NT2/D1 (cell line): ENCODE measurements around the gene TIAM1.

Experiments
- DNase-seq: peaks from one replicate; pipeline ENCODE4 v3.0.0-alpha.2; 2011; ENCODE audit warnings: low read depth, low spot score
- H3K27me3 ChIP-seq: 2 replicates; pipeline ENCODE4 v1.6.0; 2011; ENCODE audit warnings: mild to moderate bottlenecking; ENCODE audit not compliant: insufficient read length, insufficient read depth
- H3K36me3 ChIP-seq: 2 replicates; pipeline ENCODE4 v1.6.1; 2011; ENCODE audit warnings: mild to moderate bottlenecking, low read length, mixed read lengths; ENCODE audit not compliant: insufficient read depth, insufficient read length
- H3K4me1 ChIP-seq: 2 replicates; pipeline ENCODE4 v1.5.1; 2011; ENCODE audit not compliant: insufficient read depth, insufficient read length
- H3K4me3 ChIP-seq: 2 replicates; pipeline ENCODE4 v1.5.1; 2011; ENCODE audit warnings: low read depth; ENCODE audit not compliant: insufficient read length
- H3K9ac ChIP-seq: 2 replicates; pipeline ENCODE4 v1.6.0; 2011; ENCODE audit warnings: low read depth; ENCODE audit not compliant: insufficient read length
- H3K9me3 ChIP-seq: 2 replicates; pipeline ENCODE4 v1.5.1; 2011; ENCODE audit warnings: mild to moderate bottlenecking, low read length; ENCODE audit not compliant: insufficient read depth
- SUZ12 ChIP-seq: IDR thresholded peaks from 2 replicates; pipeline ENCODE4 v1.6.1; 2011; ENCODE audit not compliant: insufficient read length, insufficient read depth; ENCODE audit errors: extremely low read depth
- YY1 ChIP-seq: IDR thresholded peaks from 2 replicates; pipeline ENCODE4 v1.6.1; 2011; ENCODE audit not compliant: insufficient read length, insufficient read depth
- ZNF274 ChIP-seq: IDR thresholded peaks from 2 replicates; pipeline ENCODE4 v1.6.1; 2011; ENCODE audit warnings: mild to moderate bottlenecking, low read depth, low read length

The TIAM1 gene

DNA sequence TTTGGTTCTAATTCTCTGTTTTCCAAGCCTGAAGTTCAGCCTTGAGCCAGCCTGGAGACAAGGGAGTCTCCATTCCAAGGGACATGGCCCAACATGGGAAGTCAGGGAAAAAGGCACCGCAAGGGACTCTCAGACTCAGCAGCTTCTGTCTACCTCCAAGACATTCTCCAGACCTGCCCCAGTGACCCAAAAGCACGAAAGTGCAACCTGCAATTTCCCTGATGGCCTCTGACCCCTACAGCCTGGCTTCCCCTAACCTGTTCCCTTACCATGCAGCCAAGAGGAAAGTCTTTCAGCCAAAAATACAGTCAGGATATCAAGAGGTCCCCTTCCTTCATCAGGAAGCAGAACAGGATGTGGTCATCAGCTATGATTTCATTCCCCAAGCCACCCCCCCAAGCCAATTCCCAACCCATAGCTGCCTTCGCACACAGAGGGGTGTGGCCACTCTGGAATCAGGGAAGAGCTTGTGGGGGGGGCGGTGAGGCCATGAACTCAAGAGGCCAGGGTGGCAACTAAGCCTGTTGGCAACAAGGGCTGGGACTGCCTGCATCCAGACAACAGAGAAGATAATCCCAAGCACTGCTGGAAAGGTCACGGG lies 59.2 kb downstream of the TIAM1 start:
- no peak for DNase-seq
- H3K9ac ChIP-seq, result no peak overlapping the region

DNA sequence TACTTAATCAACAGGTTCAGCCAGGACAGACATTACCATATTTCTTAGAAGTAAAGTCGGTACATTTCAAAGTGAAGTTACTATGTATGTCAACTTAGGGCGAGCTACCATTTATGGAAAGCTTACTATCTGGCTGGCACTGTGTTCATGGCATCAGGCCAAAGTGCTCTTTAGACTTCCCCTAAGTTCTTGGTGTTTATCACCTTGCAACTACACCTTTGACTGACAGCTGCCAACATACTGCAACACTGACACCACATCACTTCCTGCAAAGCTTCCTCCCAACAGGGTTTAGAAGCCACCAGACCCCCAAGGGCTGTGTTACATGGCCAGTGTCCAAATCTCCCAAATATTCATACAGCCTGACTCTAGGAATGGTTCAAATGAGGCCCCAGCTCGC lies 61.0 kb downstream of the TIAM1 start:
- Histone ChIP-seq H3K4me3 (no peak overlapping the region), H3K36me3 (peaks cover 3% of the 10 kb centered on the region), H3K27me3 (no peaks in the 10 kb centered on the region), H3K4me1 (peaks cover 6% of the 10 kb centered on the region), H3K9me3 (no peaks in the 10 kb centered on the region), H3K9ac (no peak overlapping the region)
- DNase-seq, result no peak
- TF ChIP-seq ZNF274 (no peak), SUZ12 (no peak)

More for the DNA sequence above, 59.2 kb downstream of the TIAM1 start:
- Histone ChIP-seq H3K4me3 (no peak overlapping the region), H3K4me1 (peaks cover 6% of the 10 kb centered on the region), H3K9me3 (peaks cover 6% of the 10 kb centered on the region; the same call in 1 of the 2 replicates), H3K36me3 (peaks cover 3% of the 10 kb centered on the region), H3K27me3 (no peaks in the 10 kb centered on the region)
- TF ChIP-seq YY1 (no peak), SUZ12 (no peak), ZNF274 (no peak)

DNA sequence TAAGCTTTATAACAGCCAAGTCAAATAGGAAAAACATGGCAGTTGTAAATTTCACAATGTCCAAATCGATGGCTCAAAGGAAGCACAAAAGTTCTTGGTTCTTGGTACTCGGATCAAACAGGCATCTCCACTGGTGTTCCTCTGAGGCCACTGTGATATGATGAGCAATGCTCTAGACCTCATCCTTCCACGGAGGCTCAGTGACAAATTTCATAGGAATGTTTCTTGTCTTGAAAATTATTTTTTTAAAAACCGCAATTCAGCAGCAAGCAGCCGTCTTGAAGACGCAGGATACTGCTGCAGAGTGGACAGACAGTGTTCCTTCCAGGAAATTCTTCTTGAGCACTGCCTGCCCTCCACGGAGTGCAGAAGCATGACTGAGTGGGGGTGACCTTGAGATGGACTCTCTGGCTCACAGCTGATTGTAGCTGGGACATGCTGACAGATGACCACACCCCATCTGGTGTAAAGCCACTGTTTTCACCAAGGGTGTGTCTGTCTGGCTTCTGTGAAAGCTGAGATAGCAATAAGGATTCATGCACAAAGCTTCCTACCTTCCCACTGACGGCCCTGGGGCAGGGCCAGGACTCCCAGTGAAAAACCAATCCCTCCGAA lies 61.9 kb downstream of the TIAM1 start:
- TF ChIP-seq ZNF274 (no peak), YY1 (no peak), SUZ12 (no peak)

DNA sequence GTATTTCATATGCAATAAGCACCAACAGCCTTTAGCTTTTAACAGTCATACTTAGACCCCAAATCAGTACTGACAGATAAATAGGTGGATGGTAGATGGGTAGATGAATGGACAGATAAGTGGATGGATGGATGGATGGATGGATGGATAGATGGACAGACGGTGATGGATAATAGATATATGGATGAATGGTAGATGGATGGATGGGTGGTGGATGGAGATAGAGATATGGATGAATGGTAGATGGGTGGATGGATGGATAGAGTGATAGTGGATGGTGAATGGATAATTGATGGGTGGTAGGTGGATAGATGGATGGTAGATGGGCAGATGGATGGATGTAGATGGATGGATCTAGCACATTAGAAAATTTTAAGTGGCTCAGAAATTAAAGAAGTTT lies 62.5 kb downstream of the TIAM1 start:
- H3K36me3 ChIP-seq, result peaks cover 3% of the 10 kb centered on the region
- H3K27me3 ChIP-seq, result no peaks in the 10 kb centered on the region
- no peak for DNase-seq
- H3K4me1 ChIP-seq, result peaks cover 6% of the 10 kb centered on the region
- no peak for TF ChIP-seq YY1
- no peak for TF ChIP-seq ZNF274
- TF ChIP-seq SUZ12, result no peak
- no peak overlapping the region for H3K9ac ChIP-seq
- H3K9me3 ChIP-seq, result no peaks in the 10 kb centered on the region
- no peak overlapping the region for H3K4me3 ChIP-seq

More for the DNA sequence above, 61.9 kb downstream of the TIAM1 start:
- no peak overlapping the region for H3K4me3 ChIP-seq
- peaks cover 3% of the 10 kb centered on the region for H3K36me3 ChIP-seq
- no peaks in the 10 kb centered on the region for H3K9me3 ChIP-seq
- no peaks in the 10 kb centered on the region for H3K27me3 ChIP-seq
- H3K4me1 ChIP-seq, result peaks cover 6% of the 10 kb centered on the region
- H3K9ac ChIP-seq, result no peak overlapping the region
- no peak for DNase-seq

DNA sequence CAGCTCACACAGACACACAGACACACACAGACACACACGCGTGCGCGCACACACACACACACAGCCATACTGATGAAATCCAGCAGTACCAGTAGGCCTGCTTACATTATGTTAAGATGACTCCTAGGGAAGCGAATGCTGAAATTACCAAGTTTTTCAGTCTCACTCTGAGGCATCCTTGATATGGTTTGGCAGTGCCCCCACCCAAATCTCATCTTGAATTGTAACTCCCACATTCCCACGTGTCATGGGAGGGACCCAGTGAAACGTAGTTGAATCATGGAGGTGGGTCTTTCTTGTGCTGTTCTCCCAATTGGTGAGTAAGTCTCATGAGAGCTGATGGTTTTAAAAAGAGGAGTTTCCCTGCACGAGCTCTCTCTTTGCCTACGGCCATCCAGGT lies 64.1 kb downstream of the TIAM1 start:
- no peak for DNase-seq

DNA sequence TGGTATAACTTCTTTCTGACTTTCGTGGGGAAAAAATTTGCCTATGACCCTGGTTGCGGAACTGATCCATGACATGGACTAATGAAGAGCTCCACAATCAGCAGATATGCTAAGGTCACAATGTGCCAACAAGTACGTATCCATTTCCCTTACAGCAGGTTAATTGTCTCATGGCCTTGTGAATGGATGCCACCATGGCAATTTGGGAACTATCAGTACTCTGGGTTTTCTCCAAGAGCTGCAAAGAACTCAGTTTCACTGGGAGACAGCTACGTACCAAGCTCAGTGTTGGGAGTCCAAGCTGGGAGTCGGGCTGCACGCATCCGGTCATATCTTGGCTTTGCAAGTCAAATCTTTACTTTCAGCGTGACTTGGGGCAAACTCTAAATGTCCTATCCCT lies 64.8 kb downstream of the TIAM1 start:
- H3K9me3 ChIP-seq, result no peaks in the 10 kb centered on the region
- H3K9ac ChIP-seq, result no peak overlapping the region
- no peak for DNase-seq
- H3K4me3 ChIP-seq, result no peak overlapping the region
- H3K36me3 ChIP-seq, result no peaks in the 10 kb centered on the region
- TF ChIP-seq SUZ12 (no peak), YY1 (no peak), ZNF274 (no peak)
- H3K4me1 ChIP-seq, result no peaks in the 10 kb centered on the region
- no peaks in the 10 kb centered on the region for H3K27me3 ChIP-seq

More for the DNA sequence above, 64.1 kb downstream of the TIAM1 start:
- TF ChIP-seq ZNF274 (no peak), SUZ12 (no peak), YY1 (no peak)
- no peaks in the 10 kb centered on the region for H3K9me3 ChIP-seq
- H3K4me1 ChIP-seq, result peaks cover 2% of the 10 kb centered on the region
- H3K27me3 ChIP-seq, result no peaks in the 10 kb centered on the region
- no peak overlapping the region for H3K9ac ChIP-seq
- no peaks in the 10 kb centered on the region for H3K36me3 ChIP-seq
- no peak overlapping the region for H3K4me3 ChIP-seq

DNA sequence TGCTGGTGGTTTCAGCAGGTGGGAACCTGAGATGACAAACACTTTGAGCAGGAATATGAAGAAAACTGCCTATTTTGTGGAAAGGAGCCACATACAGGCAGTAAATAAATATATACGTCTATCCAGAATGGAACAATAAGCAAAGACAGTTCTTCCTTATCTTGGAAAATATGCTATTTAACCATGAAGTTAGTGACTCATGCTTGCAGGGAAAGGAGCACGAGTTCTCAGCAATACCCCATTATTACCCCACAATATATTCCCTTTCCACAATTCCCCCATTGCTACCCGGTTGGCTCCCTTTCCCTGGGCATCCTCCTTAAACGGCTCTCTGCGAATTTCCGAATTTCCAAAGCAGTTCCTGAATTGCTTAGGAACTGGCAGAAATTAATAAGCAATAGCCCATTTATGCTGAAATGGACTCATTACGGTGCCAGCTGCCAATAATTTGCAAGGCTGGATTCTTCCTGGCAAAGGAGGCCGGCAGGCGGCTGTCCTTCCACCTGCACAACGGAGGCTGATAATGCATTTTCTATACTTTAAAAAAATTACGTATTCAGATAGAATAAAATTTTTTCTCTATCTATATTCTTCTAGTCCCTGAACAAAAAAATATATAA lies 65.4 kb downstream of the TIAM1 start:
- Histone ChIP-seq H3K4me3 (no peak overlapping the region), H3K27me3 (no peaks in the 10 kb centered on the region), H3K36me3 (no peaks in the 10 kb centered on the region), H3K9ac (no peak overlapping the region), H3K9me3 (no peaks in the 10 kb centered on the region), H3K4me1 (no peaks in the 10 kb centered on the region)
- no peak for DNase-seq
- TF ChIP-seq SUZ12 (no peak), YY1 (no peak), ZNF274 (no peak)
